K562 (cell line): ENCODE results near the gene SMIM13. TPM values are rescaled to one million over a fixed set of nuclear protein-coding genes. Genes with fewer than 3 reads are reported as not detected.

Source experiments
- ATAC-seq: fragments of 200-7000 bp; cut with Tn5 transposase; 3 replicates; pipeline ENCODE4 v1.9.1; 2020; ENCODE audit warnings: moderate library complexity
- BruUV-seq: library from RNA; stranded (reverse); fragments of 400-500 nt; replicated peaks from 2 replicates; lab custom pipeline; 2021; lab: Mats Ljungman, UMichigan
- CTCF ChIA-PET: fragments of 300-600 bp; formaldehyde crosslinking; extraction: SDS; loops from one replicate; lab custom pipeline; 2021; ENCODE audit warnings: low intra/inter-chr PET ratio; lab: Yijun Ruan, JAX
- POLR2A ChIA-PET: fragments of 300-600, 350-650 bp; sonication (Branson Sonifier 250); formaldehyde crosslinking; extraction: SDS; loops from one replicate; lab custom pipeline; 2021; ENCODE audit warnings: antibody characterized with exemption, inconsistent platforms; lab: Yijun Ruan, JAX
- DNase-seq, 4 experiments: peaks; one replicate each; pipeline versions ENCODE4 v3.0.0 to v3.0.0-alpha.2; 2011 to 2018; ENCODE audit warnings: low spot score in 3 of 4, mixed read lengths in 3 of 4; ENCODE audit errors: extremely low read depth in 1 of 4
- FAIRE-seq: peaks from 2 replicates; lab custom pipeline; 2011; peaks lifted over from hg19 to GRCh38; lab: Jason Lieb, UNC
- H2AFZ ChIP-seq: 2 replicates; pipeline ENCODE4 v1.6.0; 2011; ENCODE audit warnings: low read depth, low read length, control low read depth, inconsistent platforms
- H3K27ac ChIP-seq: fragments of 200-600 bp; 3 replicates; pipeline ENCODE4 v1.8.0; 2011; ENCODE audit warnings: low read depth, mild to moderate bottlenecking, control low read depth, inconsistent platforms, low read length, moderate library complexity, mixed read lengths; ENCODE audit errors: extremely low read depth
- H3K27me3 ChIP-seq, 2 experiments: fragments of 300-600 bp in 1 of 2; 2 replicates in 1 of 2; 3 replicates in 1 of 2; pipeline versions ENCODE4 v1.6.0 to v1.8.0; 2011; ENCODE audit warnings: inconsistent platforms in 2 of 2, low read length in 2 of 2, mild to moderate bottlenecking in 1 of 2, mixed read lengths in 1 of 2, moderate library complexity in 1 of 2; ENCODE audit not compliant: control insufficient read depth in 2 of 2, insufficient read depth in 2 of 2
- H3K36me3 ChIP-seq: fragments of 300-600 bp; 3 replicates; pipeline ENCODE4 v1.8.0; 2011; ENCODE audit warnings: mild to moderate bottlenecking, low read length, inconsistent platforms; ENCODE audit not compliant: control insufficient read depth, insufficient read depth
- H3K4me1 ChIP-seq, 2 experiments: fragments of 200-600 bp in 1 of 2; replicated peaks in 1 of 2; 2 replicates in 1 of 2; 3 replicates in 1 of 2; pipeline versions ENCODE4 v1.5.1 to v1.8.0; 2011; ENCODE audit warnings: inconsistent platforms in 2 of 2, low read length in 2 of 2, mild to moderate bottlenecking in 1 of 2, mixed read lengths in 1 of 2, moderate library complexity in 1 of 2; ENCODE audit not compliant: control insufficient read depth in 2 of 2, insufficient read depth in 2 of 2
- H3K4me2 ChIP-seq: 2 replicates; pipeline ENCODE4 v1.6.1; 2011; ENCODE audit warnings: low read length, control low read depth, inconsistent platforms, mixed read lengths; ENCODE audit not compliant: insufficient read depth
- H3K4me3 ChIP-seq: fragments of 200-600 bp; sonication (generic), shearing (Covaris generic); 2 replicates; pipeline ENCODE4 v1.5.1; 2016; ENCODE audit warnings: control low read depth, inconsistent platforms
- H3K79me2 ChIP-seq: fragments of 200-600 bp; 3 replicates; pipeline ENCODE4 v1.8.0; 2011; ENCODE audit warnings: low read length, inconsistent platforms; ENCODE audit not compliant: control insufficient read depth, insufficient read depth
- H3K9ac ChIP-seq, 2 experiments: 2 replicates each; pipeline versions ENCODE4 v1.6.0 to v1.6.1; 2011; ENCODE audit warnings: low read depth in 2 of 2, low read length in 2 of 2, control low read depth in 1 of 2, inconsistent platforms in 1 of 2, mild to moderate bottlenecking in 1 of 2, mixed read lengths in 1 of 2; ENCODE audit not compliant: insufficient read depth in 1 of 2
- H3K9me1 ChIP-seq: one replicate; pipeline ENCODE4 v1.6.0; 2011; ENCODE audit warnings: inconsistent platforms, mild to moderate bottlenecking, low read length, moderate library complexity; ENCODE audit not compliant: control insufficient read depth, insufficient read depth
- H3K9me3 ChIP-seq: replicated peaks from 2 replicates; pipeline ENCODE4 v1.5.1; 2011; ENCODE audit warnings: low read depth, low read length, inconsistent platforms; ENCODE audit not compliant: control insufficient read depth, insufficient read depth
- H4K20me1 ChIP-seq: replicated peaks from 2 replicates; pipeline ENCODE4 v1.6.1; 2011; ENCODE audit warnings: low read length, inconsistent platforms, mixed read lengths; ENCODE audit not compliant: control insufficient read depth, insufficient read depth
- BDP1 ChIP-seq: IDR thresholded peaks from 3 replicates; pipeline ENCODE4 v1.6.1; 2011; ENCODE audit not compliant: insufficient read length, insufficient read depth
- MBD2 ChIP-seq: sonication (generic); IDR thresholded peaks from 2 replicates; pipeline ENCODE4 v1.6.1; 2016; ENCODE audit warnings: low read depth, borderline replicate concordance
- MTA1 ChIP-seq: fragments of 450-650 bp; IDR thresholded peaks from 2 replicates; pipeline ENCODE4 v1.6.1; 2017; ENCODE audit warnings: borderline replicate concordance
- NR4A1 ChIP-seq, 2 experiments: fragments of 250-450 bp in 1 of 2; fragments of 450-650 bp in 1 of 2; sonication (Bioruptor Pico) in 1 of 2; IDR thresholded peaks; 2 replicates each; pipeline versions ENCODE4 v1.4.0 to v1.6.1; 2016 to 2020; ENCODE audit warnings: mild to moderate bottlenecking in 2 of 2, missing compliant biosample characterization in 1 of 2, missing genetic modification characterization in 1 of 2, moderate library complexity in 1 of 2
- ZNF224 ChIP-seq: sonication (generic); formaldehyde crosslinking; IDR thresholded peaks from 2 replicates; pipeline ENCODE4 v1.8.0; 2022; ENCODE audit warnings: mild to moderate bottlenecking, missing genetic modification reagents
- ZNF232 ChIP-seq: sonication (generic); formaldehyde crosslinking; IDR thresholded peaks from 2 replicates; pipeline ENCODE4 v1.8.0; 2022; ENCODE audit warnings: mild to moderate bottlenecking, missing genetic modification reagents
- ZNF695 ChIP-seq: fragments of 450-650 bp; formaldehyde crosslinking; IDR thresholded peaks from 2 replicates; pipeline ENCODE4 v1.4.0; 2020; ENCODE audit warnings: mild to moderate bottlenecking, moderate library complexity
- ZNF77 ChIP-seq: fragments of 250-450 bp; sonication (Bioruptor Pico); IDR thresholded peaks from 2 replicates; pipeline ENCODE4 v1.5.0; 2020
- in situ Hi-C: fragments of 300-500 bp; cut with MboI; formaldehyde crosslinking; loops from 4 replicates; pipeline ENCODE4 v1.15.0; 2018; ENCODE audit warnings: inconsistent platforms, mixed read lengths
- intact Hi-C: fragments of 100-400 bp; cut with micrococcal nuclease; formaldehyde crosslinking; loops from 2 replicates; pipeline ENCODE4 v1.14.2; 2022
- polyA plus RNA-seq, 8 experiments: library from polyadenylated mRNA; depleted of rRNA in 4 of 8; stranded (reverse) in 5 of 8; unstranded in 3 of 8; fragments of >200 nt; fragmentation: Nextera tagmentation in 2 of 8; fragmentation: Illumina TruSeq in 1 of 8; extraction: Ambion mirVana in 2 of 8; extraction: Trizol in 1 of 8; gene quantifications; 2 replicates each; pipeline versions ENCODE4 v1.2.1 to v1.2.3, GENCODE V29; 2011 to 2014; ENCODE audit warnings: inconsistent platforms in 1 of 8, missing spikeins in 1 of 8
- total RNA-seq, 7 experiments: library from RNA; depleted of rRNA in 6 of 7; stranded (reverse); fragments of >200 nt in 6 of 7; fragmentation: Illumina TruSeq in 2 of 7; extraction: Trizol in 2 of 7; gene quantifications; 2 replicates each; pipeline versions ENCODE4 v1.2.1 to v1.2.3, GENCODE V29; 2011 to 2021; ENCODE audit warnings: low replicate concordance in 1 of 7
- TF ChIP-seq, protein P1 (sequence below), 2 experiments: IDR thresholded peaks; 2 replicates each; pipeline ENCODE4 v1.6.1; 2011; ENCODE audit warnings: borderline replicate concordance in 1 of 2, control low read depth in 1 of 2, low read depth in 1 of 2, low read length in 1 of 2, mild to moderate bottlenecking in 1 of 2, mixed read lengths in 1 of 2, moderate library complexity in 1 of 2; ENCODE audit not compliant: insufficient read depth in 1 of 2, insufficient read length in 1 of 2, poor library complexity in 1 of 2, severe bottlenecking in 1 of 2; ENCODE audit errors: extremely low read depth in 1 of 2
- TF ChIP-seq, protein P2 (sequence below): fragments of 250-450 bp; sonication (Bioruptor Pico); IDR thresholded peaks from 2 replicates; pipeline ENCODE4 v1.8.0; 2021; ENCODE audit warnings: mild to moderate bottlenecking, moderate library complexity
- TF ChIP-seq, protein P3 (sequence below): sonication (generic); formaldehyde crosslinking; IDR thresholded peaks from 2 replicates; pipeline ENCODE4 v1.8.0; 2022; ENCODE audit warnings: mild to moderate bottlenecking, missing genetic modification reagents

The SMIM13 gene
- total and polyA plus RNA-seq, 9 of the 15 experiments (the other 6 are each of a cell fraction or from before 2014, with no cell fraction given), result 5.5 to 24.8 (median 11.7) TPM

DNA sequence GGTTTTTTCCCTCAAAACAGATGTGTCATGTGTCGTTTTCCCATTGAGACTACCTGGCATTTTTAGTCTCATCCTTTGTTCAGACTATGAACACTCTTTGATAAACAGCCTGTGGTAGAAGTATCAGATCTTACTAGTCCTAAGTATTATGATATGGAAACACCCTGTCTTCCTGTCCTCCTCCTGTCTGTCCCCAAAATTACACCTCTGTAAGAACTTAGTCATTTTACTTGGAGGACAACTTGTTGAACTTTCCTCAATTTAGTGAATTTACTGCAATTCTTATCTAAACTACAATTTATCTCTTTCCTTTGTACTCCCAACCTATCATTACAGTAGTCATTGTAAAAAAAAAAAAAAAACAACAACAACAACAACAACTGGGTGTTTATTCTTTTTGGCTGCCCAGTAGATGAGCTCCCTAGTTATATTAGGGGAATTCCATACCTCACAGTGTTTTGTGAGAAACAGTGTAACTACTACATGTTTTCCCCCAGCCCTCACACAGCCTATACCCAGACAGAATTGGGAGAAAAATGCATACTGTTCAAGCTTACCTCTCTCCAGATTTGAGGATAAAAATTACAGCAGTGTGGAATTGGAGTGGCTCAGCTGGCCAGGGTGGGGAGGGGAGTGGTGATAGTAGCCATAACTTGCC lies 36.4 kb downstream of the SMIM13 start (continued):
- TF ChIP-seq, protein P1, sequence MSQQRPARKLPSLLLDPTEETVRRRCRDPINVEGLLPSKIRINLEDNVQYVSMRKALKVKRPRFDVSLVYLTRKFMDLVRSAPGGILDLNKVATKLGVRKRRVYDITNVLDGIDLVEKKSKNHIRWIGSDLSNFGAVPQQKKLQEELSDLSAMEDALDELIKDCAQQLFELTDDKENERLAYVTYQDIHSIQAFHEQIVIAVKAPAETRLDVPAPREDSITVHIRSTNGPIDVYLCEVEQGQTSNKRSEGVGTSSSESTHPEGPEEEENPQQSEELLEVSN (IDR thresholded peaks at IDR 0.05; ENCODE audit: borderline replicate concordance in 1 of 2, extremely low read depth in 1 of 2, insufficient read depth in 1 of 2, insufficient read length in 1 of 2, low read depth in 1 of 2, low read length in 1 of 2, poor library complexity in 1 of 2, severe bottlenecking in 1 of 2), result no peak
- TF ChIP-seq, protein P2, sequence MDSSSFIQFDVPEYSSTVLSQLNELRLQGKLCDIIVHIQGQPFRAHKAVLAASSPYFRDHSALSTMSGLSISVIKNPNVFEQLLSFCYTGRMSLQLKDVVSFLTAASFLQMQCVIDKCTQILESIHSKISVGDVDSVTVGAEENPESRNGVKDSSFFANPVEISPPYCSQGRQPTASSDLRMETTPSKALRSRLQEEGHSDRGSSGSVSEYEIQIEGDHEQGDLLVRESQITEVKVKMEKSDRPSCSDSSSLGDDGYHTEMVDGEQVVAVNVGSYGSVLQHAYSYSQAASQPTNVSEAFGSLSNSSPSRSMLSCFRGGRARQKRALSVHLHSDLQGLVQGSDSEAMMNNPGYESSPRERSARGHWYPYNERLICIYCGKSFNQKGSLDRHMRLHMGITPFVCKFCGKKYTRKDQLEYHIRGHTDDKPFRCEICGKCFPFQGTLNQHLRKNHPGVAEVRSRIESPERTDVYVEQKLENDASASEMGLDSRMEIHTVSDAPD (CRISPR knock-in tag), result no peak
- no peak for TF ChIP-seq ZNF232 (CRISPR knock-in tag)

DNA sequence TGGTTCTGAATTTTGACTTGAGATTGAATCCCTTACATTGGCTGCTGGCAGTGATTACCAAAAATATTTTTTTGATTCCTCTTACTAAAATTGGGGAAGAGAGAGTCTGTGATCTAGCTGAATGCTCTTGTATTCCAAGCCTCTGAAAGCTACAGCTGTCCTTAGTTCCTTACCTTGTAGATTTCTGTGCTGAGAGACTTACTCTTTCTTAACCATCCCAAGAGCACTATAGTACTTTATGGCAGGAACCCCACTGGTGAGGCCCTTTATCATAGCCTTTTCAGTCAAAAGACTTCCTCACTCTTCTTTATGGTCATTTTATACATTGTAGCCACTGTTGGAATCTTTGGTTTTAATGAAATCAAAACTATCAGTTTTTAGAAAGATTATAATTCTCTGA lies 37.0 kb downstream of the SMIM13 start:
- H3K27ac ChIP-seq, result no peak overlapping the region
- CTCF ChIA-PET, result no interaction called here
- peaks cover 15% of the 10 kb centered on the region for H3K36me3 ChIP-seq
- H3K4me1 ChIP-seq, result no peaks in the 10 kb centered on the region
- no peak overlapping the region for H2AFZ ChIP-seq
- ATAC-seq, result no peak
- TF ChIP-seq, protein P3, sequence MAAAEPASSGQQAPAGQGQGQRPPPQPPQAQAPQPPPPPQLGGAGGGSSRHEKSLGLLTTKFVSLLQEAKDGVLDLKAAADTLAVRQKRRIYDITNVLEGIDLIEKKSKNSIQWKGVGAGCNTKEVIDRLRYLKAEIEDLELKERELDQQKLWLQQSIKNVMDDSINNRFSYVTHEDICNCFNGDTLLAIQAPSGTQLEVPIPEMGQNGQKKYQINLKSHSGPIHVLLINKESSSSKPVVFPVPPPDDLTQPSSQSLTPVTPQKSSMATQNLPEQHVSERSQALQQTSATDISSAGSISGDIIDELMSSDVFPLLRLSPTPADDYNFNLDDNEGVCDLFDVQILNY (CRISPR knock-in tag), result no peak
- TF ChIP-seq BDP1, result no peak
- TF ChIP-seq ZNF695 (CRISPR knock-in tag), result no peak
- no peak for TF ChIP-seq MBD2
- no peak for TF ChIP-seq ZNF77 (CRISPR knock-in tag)
- no peak for TF ChIP-seq NR4A1 (CRISPR knock-in tag; IDR thresholded peaks at IDR 0.05)
- no peak for TF ChIP-seq NR4A1 (tag; IDR thresholded peaks at IDR 0.05)
- TF ChIP-seq MTA1, result no peak
- no peak for TF ChIP-seq ZNF224 (CRISPR knock-in tag)
- TF ChIP-seq, all 486 proteins: peak for 0
- H3K4me2 ChIP-seq, result no peak overlapping the region
- no peaks in the 10 kb centered on the region for H3K27me3 ChIP-seq
- no peak for DNase-seq
- H3K9me1 ChIP-seq, result no peaks in the 10 kb centered on the region
- H4K20me1 ChIP-seq, result no peaks in the 10 kb centered on the region
- no peak for FAIRE-seq
- POLR2A ChIA-PET, result no interaction called here
- BruUV-seq, result no TSS peak
- peaks cover 10% of the 10 kb centered on the region; the same call in 2 of the 3 replicates for H3K79me2 ChIP-seq
- H3K4me3 ChIP-seq, result no peak overlapping the region
- in situ Hi-C loops, result no loop called here
- H3K9ac ChIP-seq, result no peak overlapping the region
- intact Hi-C loops, result no loop called here
- H3K9me3 ChIP-seq, result no peaks in the 10 kb centered on the region
